ENCODE data around the gene RASEF.

RASEF gene

GRCh38 chr9:82939451-82939850 is 123.5 kb downstream of the RASEF start:
- TF ChIP-seq CREB1 (IDR thresholded peaks at IDR 0.05; ENCODE audit: low read depth) (no peak), REST (IDR thresholded peaks at IDR 0.05; ENCODE audit: low read depth) (no peak), NFIC (IDR thresholded peaks at IDR 0.05) (peak; percentile 82)

DNA sequence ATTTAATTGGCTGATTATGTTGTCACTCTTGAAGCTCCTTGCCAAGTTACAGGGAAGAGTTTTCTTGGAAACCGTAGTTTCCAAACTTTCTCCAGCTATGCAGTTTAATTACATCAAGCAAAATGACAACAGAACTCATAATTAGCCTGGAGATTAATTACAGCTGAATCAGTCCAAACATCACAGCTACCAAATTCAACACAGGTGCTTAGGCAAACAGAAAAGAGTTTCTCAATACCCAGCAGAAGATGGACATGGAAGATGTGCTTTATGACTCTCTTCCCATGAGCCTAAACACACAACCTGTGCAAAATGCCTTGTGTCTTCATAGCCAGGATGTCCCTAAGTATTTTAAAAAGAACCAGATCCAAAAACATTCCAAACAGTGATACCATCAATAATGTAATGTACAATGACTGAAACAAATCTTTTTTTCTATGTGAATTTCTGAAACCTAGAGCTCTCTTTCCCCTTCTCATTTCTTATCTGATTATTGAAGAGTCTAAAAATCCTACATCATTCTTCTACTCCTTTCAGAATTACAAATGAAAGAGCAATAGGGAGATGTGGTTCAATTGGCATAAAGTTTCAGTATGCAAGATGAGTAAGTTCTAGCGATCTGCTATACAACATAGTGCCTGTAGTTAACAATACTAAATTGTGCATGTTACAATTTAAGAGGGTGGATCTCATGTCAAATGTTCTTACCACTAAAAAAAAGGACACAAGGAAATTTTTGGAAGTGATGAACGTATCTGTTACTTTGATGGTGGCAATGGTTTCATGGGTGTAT is 124.3 kb downstream of the RASEF start:
- TF ChIP-seq NFIC (IDR thresholded peaks at IDR 0.05): no peak
- no peak for TF ChIP-seq TCF12 (IDR thresholded peaks at IDR 0.05; ENCODE audit: low read depth)
- no peak for TF ChIP-seq CEBPB (IDR thresholded peaks at IDR 0.05)
- no peak for TF ChIP-seq RAD21 (IDR thresholded peaks at IDR 0.05; ENCODE audit: low read depth)
- TF ChIP-seq, protein P1, sequence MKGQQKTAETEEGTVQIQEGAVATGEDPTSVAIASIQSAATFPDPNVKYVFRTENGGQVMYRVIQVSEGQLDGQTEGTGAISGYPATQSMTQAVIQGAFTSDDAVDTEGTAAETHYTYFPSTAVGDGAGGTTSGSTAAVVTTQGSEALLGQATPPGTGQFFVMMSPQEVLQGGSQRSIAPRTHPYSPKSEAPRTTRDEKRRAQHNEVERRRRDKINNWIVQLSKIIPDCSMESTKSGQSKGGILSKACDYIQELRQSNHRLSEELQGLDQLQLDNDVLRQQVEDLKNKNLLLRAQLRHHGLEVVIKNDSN (IDR thresholded peaks at IDR 0.05): no peak
- no peak for TF ChIP-seq TEAD4 (IDR thresholded peaks at IDR 0.05)
- no peak for TF ChIP-seq EGR1 (IDR thresholded peaks at IDR 0.05)

GRCh38 chr9:82934949-82935348 is 128.0 kb downstream of the RASEF start:
- TF ChIP-seq NFIC (IDR thresholded peaks at IDR 0.05) (no peak), EP300 (IDR thresholded peaks at IDR 0.05; ENCODE audit: borderline replicate concordance) (peak; percentile 44; the same call in 1 of the 2 replicates), FOXM1 (IDR thresholded peaks at IDR 0.05; ENCODE audit: borderline replicate concordance, low read depth) (no peak), MAX (IDR thresholded peaks at IDR 0.05) (no peak), TCF12 (IDR thresholded peaks at IDR 0.05; ENCODE audit: low read depth) (0 out of 2 replicates have a peak, but pooled peaks have one; percentile 34), REST (IDR thresholded peaks at IDR 0.05; ENCODE audit: low read depth) (no peak), TEAD4 (IDR thresholded peaks at IDR 0.05) (peak; percentile 47; the same call in 1 of the 2 replicates), RAD21 (IDR thresholded peaks at IDR 0.05; ENCODE audit: low read depth) (no peak), ZBTB7A (IDR thresholded peaks at IDR 0.05; ENCODE audit: low read depth) (no peak), TAF1 (IDR thresholded peaks at IDR 0.05; ENCODE audit: low read depth) (no peak)
- TF ChIP-seq, protein P1 (IDR thresholded peaks at IDR 0.05): 0 out of 2 replicates have a peak, but pooled peaks have one; percentile 14

DNA sequence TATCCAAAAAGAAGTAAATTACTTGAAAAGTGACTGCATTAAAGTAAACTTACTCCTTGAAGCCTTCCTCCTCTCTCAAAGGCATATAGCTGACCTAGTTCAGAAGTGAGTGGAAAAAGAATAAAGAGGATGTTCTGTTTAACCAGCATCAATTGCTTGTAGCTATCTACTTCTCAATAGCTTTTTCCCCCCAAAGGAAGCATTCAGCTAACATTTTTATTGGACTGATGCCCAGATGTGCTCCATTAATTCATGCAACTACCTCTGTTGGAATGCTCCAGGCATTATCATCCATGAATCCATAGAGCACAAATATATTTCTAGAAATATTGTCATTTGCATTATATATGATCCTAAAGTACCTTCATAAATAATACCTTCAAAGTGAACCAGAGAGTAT is 132.8 kb downstream of the RASEF start:
- no peak for TF ChIP-seq EGR1 (IDR thresholded peaks at IDR 0.05)
- no peak for TF ChIP-seq YY1 (IDR thresholded peaks at IDR 0.05; ENCODE audit: low read depth)
- no peak for TF ChIP-seq NFIC (IDR thresholded peaks at IDR 0.05)
- TF ChIP-seq MAX (IDR thresholded peaks at IDR 0.05): no peak
- no peak for TF ChIP-seq RAD21 (IDR thresholded peaks at IDR 0.05; ENCODE audit: low read depth)
- TF ChIP-seq CEBPB (IDR thresholded peaks at IDR 0.05): no peak
- TF ChIP-seq REST (IDR thresholded peaks at IDR 0.05; ENCODE audit: low read depth): no peak
- no peak for TF ChIP-seq FOXM1 (IDR thresholded peaks at IDR 0.05; ENCODE audit: borderline replicate concordance, low read depth)
- no peak for TF ChIP-seq TAF1 (IDR thresholded peaks at IDR 0.05; ENCODE audit: low read depth)
- no peak for TF ChIP-seq TCF12 (IDR thresholded peaks at IDR 0.05; ENCODE audit: low read depth)
- no peak for TF ChIP-seq CREB1 (IDR thresholded peaks at IDR 0.05; ENCODE audit: low read depth)
- no peak for TF ChIP-seq TEAD4 (IDR thresholded peaks at IDR 0.05)
- no peak for TF ChIP-seq ZBTB7A (IDR thresholded peaks at IDR 0.05; ENCODE audit: low read depth)
- TF ChIP-seq, protein P1 (IDR thresholded peaks at IDR 0.05): no peak
